SK-N-SH (cell line): ENCODE results near the gene TLE1. TPM values are rescaled to one million over a fixed set of nuclear protein-coding genes. Genes with fewer than 3 reads are reported as not detected.

ENCODE experiments used
- CTCF ChIA-PET: fragments of 300-600, 350-600 bp; formaldehyde crosslinking; extraction: SDS; loops from one replicate; lab custom pipeline; 2021; lab: Yijun Ruan, JAX
- POLR2A ChIA-PET: fragments of 350-600 bp; sonication (Branson Sonifier 250); formaldehyde crosslinking; extraction: SDS; loops from one replicate; lab custom pipeline; 2020; ENCODE audit warnings: antibody characterized with exemption, inconsistent platforms; lab: Yijun Ruan, JAX
- DNase-seq: peaks from one replicate; pipeline ENCODE4 v3.0.0; 2012
- H2AFZ ChIP-seq: fragments of 200-600 bp; sonication (generic); 2 replicates; pipeline ENCODE4 v1.8.1; 2016; ENCODE audit warnings: antibody characterized with exemption, mild to moderate bottlenecking, low read depth
- H3F3A ChIP-seq: fragments of 200-600 bp; sonication (generic); replicated peaks from 2 replicates; pipeline ENCODE3; 2016; ENCODE audit warnings: antibody characterized with exemption, mild to moderate bottlenecking; ENCODE audit not compliant: insufficient read depth
- H3K27ac ChIP-seq, 2 experiments: fragments of 200-500 bp in 1 of 2; fragments of 200-600 bp in 1 of 2; sonication (Bioruptor generic) in 1 of 2; sonication (generic), shearing (Covaris generic) in 1 of 2; 2 replicates each; pipeline versions ENCODE4 v1.5.1 to v1.6.1; 2014 to 2016; ENCODE audit warnings: low read depth in 2 of 2, inconsistent platforms in 1 of 2, low read length in 1 of 2, mild to moderate bottlenecking in 1 of 2, mixed read lengths in 1 of 2
- H3K27me3 ChIP-seq: fragments of 200-600 bp; sonication (generic), shearing (Covaris generic); 2 replicates; pipeline ENCODE4 v1.6.1; 2016; ENCODE audit warnings: mixed run types; ENCODE audit not compliant: insufficient read depth
- H3K36me3 ChIP-seq, 2 experiments: fragments of 200-500 bp in 1 of 2; fragments of 200-600 bp in 1 of 2; sonication (Bioruptor generic) in 1 of 2; sonication (generic) in 1 of 2; replicated peaks in 1 of 2; 2 replicates each; pipeline versions ENCODE3 to v1.5.1; 2014 to 2016; ENCODE audit warnings: low read length in 1 of 2, mild to moderate bottlenecking in 1 of 2; ENCODE audit not compliant: insufficient read depth in 2 of 2, control insufficient read depth in 1 of 2
- H3K4me1 ChIP-seq, 2 experiments: fragments of 200-500 bp in 1 of 2; fragments of 200-600 bp in 1 of 2; sonication (Bioruptor generic) in 1 of 2; sonication (generic), shearing (Covaris generic) in 1 of 2; 2 replicates each; pipeline versions ENCODE4 v1.5.1 to v1.6.1; 2014 to 2016; ENCODE audit warnings: low read depth in 1 of 2, low read length in 1 of 2, mixed run types in 1 of 2; ENCODE audit not compliant: insufficient read depth in 2 of 2, control insufficient read depth in 1 of 2
- H3K4me2 ChIP-seq: fragments of 200-600 bp; sonication (generic), shearing (Covaris generic); 2 replicates; pipeline ENCODE4 v1.6.1; 2017; ENCODE audit warnings: mixed run types
- H3K4me3 ChIP-seq, 2 experiments: fragments of 200-500 bp in 1 of 2; fragments of 200-600 bp in 1 of 2; sonication (Bioruptor generic) in 1 of 2; sonication (generic), shearing (Covaris generic) in 1 of 2; 2 replicates each; pipeline versions ENCODE4 v1.5.1 to v1.8.1; 2014 to 2016; ENCODE audit warnings: low read depth in 2 of 2, inconsistent platforms in 1 of 2, low read length in 1 of 2, mild to moderate bottlenecking in 1 of 2, mixed read lengths in 1 of 2, moderate library complexity in 1 of 2
- H3K79me2 ChIP-seq: fragments of 200-600 bp; sonication (generic); 2 replicates; pipeline ENCODE4 v1.8.1; 2017; ENCODE audit warnings: mild to moderate bottlenecking; ENCODE audit not compliant: insufficient read depth
- H3K9ac ChIP-seq: fragments of 200-600 bp; sonication (generic); 2 replicates; pipeline ENCODE4 v1.6.1; 2017; ENCODE audit warnings: mixed run types
- H3K9me2 ChIP-seq: fragments of 200-600 bp; sonication (generic); 2 replicates; pipeline ENCODE4 v1.6.1; 2017; ENCODE audit warnings: mixed run types
- H3K9me3 ChIP-seq: fragments of 200-600 bp; sonication (generic); 2 replicates; pipeline ENCODE4 v1.6.1; 2017; ENCODE audit warnings: mixed run types, mild to moderate bottlenecking, moderate library complexity
- H4K20me1 ChIP-seq: fragments of 200-600 bp; sonication (generic); 2 replicates; pipeline ENCODE4 v1.6.1; 2017; ENCODE audit warnings: mild to moderate bottlenecking, mixed run types; ENCODE audit not compliant: insufficient read depth
- FOSL2 ChIP-seq: IDR thresholded peaks from 2 replicates; pipeline ENCODE4 v1.4.0; 2012; ENCODE audit warnings: low read depth, mild to moderate bottlenecking, moderate library complexity, borderline replicate concordance
- FOXJ3 ChIP-seq: sonication (generic); formaldehyde crosslinking; IDR thresholded peaks from 2 replicates; pipeline ENCODE4 v1.5.1; 2020; ENCODE audit warnings: mild to moderate bottlenecking, missing genetic modification reagents
- GATA2 ChIP-seq: sonication (generic); formaldehyde crosslinking; IDR thresholded peaks from 2 replicates; pipeline ENCODE4 v1.5.0; 2020; ENCODE audit warnings: mild to moderate bottlenecking, missing genetic modification reagents
- JUND ChIP-seq: IDR thresholded peaks from 2 replicates; pipeline ENCODE4 v1.4.0; 2012
- MXI1 ChIP-seq: IDR thresholded peaks from 2 replicates; pipeline ENCODE4 v1.6.1; 2012; ENCODE audit warnings: mild to moderate bottlenecking, low read depth, low read length, improper control_type of control experiment
- NFIC ChIP-seq: IDR thresholded peaks from 2 replicates; pipeline ENCODE4 v1.4.0; 2012; ENCODE audit warnings: borderline replicate concordance
- POLR2AphosphoS5 ChIP-seq: IDR thresholded peaks from 2 replicates; pipeline ENCODE4 v1.6.1; 2012; ENCODE audit warnings: low read depth, low read length
- RAD21 ChIP-seq: IDR thresholded peaks from 2 replicates; pipeline ENCODE4 v1.6.1; 2012; ENCODE audit warnings: mild to moderate bottlenecking, low read length
- RCOR1 ChIP-seq: fragments of 150-350 bp; IDR thresholded peaks from 2 replicates; pipeline ENCODE4 v1.6.1; 2017; ENCODE audit warnings: antibody characterized with exemption, low read length
- RXRA ChIP-seq: IDR thresholded peaks from 2 replicates; pipeline ENCODE4 v1.4.0; 2012; ENCODE audit warnings: low read depth, mild to moderate bottlenecking, borderline replicate concordance
- SIN3A ChIP-seq: IDR thresholded peaks from 2 replicates; pipeline ENCODE4 v1.6.1; 2012; ENCODE audit warnings: low read depth, mild to moderate bottlenecking, low read length, moderate library complexity, borderline replicate concordance
- SMC3 ChIP-seq: IDR thresholded peaks from 2 replicates; pipeline ENCODE4 v1.6.1; 2012; ENCODE audit warnings: low read depth, low read length, improper control_type of control experiment
- TCF12 ChIP-seq: IDR thresholded peaks from 2 replicates; pipeline ENCODE4 v1.4.0; 2012
- WGBS: methylation state at CpG from one replicate; pipeline ENCODE4 v1.1.6; 2017; ENCODE audit warnings: low lambda C conversion rate; 5-methylcytosine and 5-hydroxymethylcytosine counted together
- polyA plus RNA-seq, 3 experiments: library from polyadenylated mRNA; depleted of rRNA; stranded (reverse); fragments of >200 nt; gene quantifications; 2 replicates each; pipeline ENCODE4 v1.2.3, GENCODE V29; 2012
- TF ChIP-seq, protein P1 (sequence below): IDR thresholded peaks from 2 replicates; pipeline ENCODE4 v1.4.0; 2012; ENCODE audit warnings: low read depth, borderline replicate concordance
- TF ChIP-seq, protein P2 (sequence below): fragments of 150-350 bp; IDR thresholded peaks from 2 replicates; pipeline ENCODE4 v1.6.1; 2017; ENCODE audit warnings: antibody characterized with exemption, low read length, low read depth, borderline replicate concordance
- TF ChIP-seq, protein P3 (sequence below): fragments of 200-600 bp; sonication (generic); IDR thresholded peaks from 2 replicates; pipeline ENCODE4 v1.6.1; 2017; ENCODE audit warnings: antibody characterized with exemption, mild to moderate bottlenecking, moderate library complexity
- TF ChIP-seq, protein P4 (sequence below): IDR thresholded peaks from 2 replicates; pipeline ENCODE4; 2012

TLE1 gene
- polyA plus RNA-seq, 1 of the 3 experiments (the other 2 are of a cell fraction), result 33.0 TPM

DNA sequence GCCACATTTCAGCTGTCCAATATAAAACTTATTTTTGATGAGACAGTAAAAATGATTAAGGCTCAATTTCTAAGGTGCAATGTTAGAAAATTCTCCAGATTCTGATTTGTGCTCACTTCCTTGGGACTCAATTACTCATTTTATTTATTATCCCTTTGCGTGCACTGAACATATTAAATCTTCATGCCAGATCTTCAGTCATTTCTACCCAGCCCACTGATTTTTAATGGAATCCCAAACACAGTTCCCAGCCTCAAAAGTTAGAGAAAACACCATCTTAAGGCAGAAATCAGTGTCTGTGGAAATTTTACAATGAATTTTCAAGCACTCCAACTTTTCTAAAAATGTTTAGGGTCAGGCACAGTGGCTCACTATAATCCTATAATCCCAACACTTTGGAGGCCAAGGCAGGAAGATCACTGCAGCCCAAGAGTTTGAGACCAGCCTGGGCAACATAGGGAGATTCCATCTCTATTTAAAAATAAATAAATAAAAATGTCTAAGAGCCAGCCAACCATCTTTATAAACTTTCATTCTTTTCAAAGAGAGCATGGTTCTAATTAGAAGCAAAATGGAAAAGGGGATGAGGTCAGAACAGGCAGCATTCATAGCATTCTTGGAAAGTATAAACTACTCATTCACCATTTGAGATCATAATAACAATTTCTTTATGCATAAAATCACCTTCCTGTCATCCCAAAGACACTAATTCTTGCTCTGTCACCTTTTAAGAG lies 53.7 kb downstream of the TLE1 start (continued):
- TF ChIP-seq, protein P1, sequence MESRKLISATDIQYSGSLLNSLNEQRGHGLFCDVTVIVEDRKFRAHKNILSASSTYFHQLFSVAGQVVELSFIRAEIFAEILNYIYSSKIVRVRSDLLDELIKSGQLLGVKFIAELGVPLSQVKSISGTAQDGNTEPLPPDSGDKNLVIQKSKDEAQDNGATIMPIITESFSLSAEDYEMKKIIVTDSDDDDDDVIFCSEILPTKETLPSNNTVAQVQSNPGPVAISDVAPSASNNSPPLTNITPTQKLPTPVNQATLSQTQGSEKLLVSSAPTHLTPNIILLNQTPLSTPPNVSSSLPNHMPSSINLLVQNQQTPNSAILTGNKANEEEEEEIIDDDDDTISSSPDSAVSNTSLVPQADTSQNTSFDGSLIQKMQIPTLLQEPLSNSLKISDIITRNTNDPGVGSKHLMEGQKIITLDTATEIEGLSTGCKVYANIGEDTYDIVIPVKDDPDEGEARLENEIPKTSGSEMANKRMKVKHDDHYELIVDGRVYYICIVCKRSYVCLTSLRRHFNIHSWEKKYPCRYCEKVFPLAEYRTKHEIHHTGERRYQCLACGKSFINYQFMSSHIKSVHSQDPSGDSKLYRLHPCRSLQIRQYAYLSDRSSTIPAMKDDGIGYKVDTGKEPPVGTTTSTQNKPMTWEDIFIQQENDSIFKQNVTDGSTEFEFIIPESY, result no peak
- 0 out of 2 replicates have a peak, but pooled peaks have one; percentile 16 for TF ChIP-seq RXRA
- TF ChIP-seq, protein P2, sequence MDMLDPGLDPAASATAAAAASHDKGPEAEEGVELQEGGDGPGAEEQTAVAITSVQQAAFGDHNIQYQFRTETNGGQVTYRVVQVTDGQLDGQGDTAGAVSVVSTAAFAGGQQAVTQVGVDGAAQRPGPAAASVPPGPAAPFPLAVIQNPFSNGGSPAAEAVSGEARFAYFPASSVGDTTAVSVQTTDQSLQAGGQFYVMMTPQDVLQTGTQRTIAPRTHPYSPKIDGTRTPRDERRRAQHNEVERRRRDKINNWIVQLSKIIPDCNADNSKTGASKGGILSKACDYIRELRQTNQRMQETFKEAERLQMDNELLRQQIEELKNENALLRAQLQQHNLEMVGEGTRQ, result no peak
- TF ChIP-seq SMC3, result no peak
- TF ChIP-seq FOXJ3 (CRISPR knock-in tag), result no peak
- TF ChIP-seq RCOR1, result no peak
- no peak for TF ChIP-seq SIN3A

DNA sequence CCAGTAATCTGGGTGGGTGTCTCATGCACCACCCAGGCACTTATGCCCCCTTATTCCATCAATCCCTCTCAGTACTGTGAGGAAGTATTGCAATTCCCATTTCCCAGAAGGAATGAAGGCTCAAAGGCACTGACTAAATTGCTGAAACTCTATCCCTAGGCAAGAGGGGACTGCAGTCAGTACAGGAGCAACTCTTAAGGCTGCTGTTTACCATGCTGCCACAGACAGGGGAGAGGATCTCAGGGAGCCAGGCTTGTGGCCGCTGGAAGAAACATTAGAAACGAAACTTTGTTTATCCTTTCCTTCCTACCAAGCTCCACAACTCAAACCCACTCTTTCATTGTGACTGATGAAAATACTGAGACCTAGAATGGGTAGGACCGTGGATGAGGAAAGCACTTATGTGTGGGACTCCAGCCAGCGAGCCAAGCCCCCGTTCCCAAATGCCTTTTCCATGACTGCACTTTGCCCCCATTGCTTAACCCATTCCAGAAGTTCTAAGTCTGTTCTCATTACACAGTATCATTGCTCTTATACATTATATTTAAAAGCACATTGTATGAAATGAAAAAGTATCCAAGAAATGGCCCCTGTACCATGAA lies 54.3 kb downstream of the TLE1 start:
- Histone ChIP-seq H2AFZ (no peak overlapping the region), H3K79me2 (peaks cover 4% of the 10 kb centered on the region; the same call in 1 of the 2 replicates), H3K9me3 (no peaks in the 10 kb centered on the region), H3K4me2 (no peak overlapping the region), H3K27ac (peak overlapping the region; percentile 41 to 68; a peak in 2 of 4 replicates), H3K36me3 (peaks cover 2 to 4% of the 10 kb centered on the region in 2 experiments), H3K4me1 (peaks cover 2 to 14% of the 10 kb centered on the region in 2 experiments; a peak in 2 of 4 replicates), H3K4me3 (no peak overlapping the region), H3K9ac (no peak overlapping the region), H3K27me3 (no peaks in the 10 kb centered on the region), H3F3A (peaks cover 17% of the 10 kb centered on the region), H3K9me2 (no peaks in the 10 kb centered on the region), H4K20me1 (no peaks in the 10 kb centered on the region)
- TF ChIP-seq JUND (no peak), POLR2AphosphoS5 (no peak), RAD21 (no peak), GATA2 (CRISPR knock-in tag) (no peak), NFIC (0 out of 2 replicates have a peak, but pooled peaks have one; percentile 19), FOSL2 (0 out of 2 replicates have a peak, but pooled peaks have one; percentile 10), MXI1 (no peak), TCF12 (0 out of 2 replicates have a peak, but pooled peaks have one; percentile 37)
- TF ChIP-seq, protein P3, sequence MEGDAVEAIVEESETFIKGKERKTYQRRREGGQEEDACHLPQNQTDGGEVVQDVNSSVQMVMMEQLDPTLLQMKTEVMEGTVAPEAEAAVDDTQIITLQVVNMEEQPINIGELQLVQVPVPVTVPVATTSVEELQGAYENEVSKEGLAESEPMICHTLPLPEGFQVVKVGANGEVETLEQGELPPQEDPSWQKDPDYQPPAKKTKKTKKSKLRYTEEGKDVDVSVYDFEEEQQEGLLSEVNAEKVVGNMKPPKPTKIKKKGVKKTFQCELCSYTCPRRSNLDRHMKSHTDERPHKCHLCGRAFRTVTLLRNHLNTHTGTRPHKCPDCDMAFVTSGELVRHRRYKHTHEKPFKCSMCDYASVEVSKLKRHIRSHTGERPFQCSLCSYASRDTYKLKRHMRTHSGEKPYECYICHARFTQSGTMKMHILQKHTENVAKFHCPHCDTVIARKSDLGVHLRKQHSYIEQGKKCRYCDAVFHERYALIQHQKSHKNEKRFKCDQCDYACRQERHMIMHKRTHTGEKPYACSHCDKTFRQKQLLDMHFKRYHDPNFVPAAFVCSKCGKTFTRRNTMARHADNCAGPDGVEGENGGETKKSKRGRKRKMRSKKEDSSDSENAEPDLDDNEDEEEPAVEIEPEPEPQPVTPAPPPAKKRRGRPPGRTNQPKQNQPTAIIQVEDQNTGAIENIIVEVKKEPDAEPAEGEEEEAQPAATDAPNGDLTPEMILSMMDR, result no peak
- TF ChIP-seq, protein P4, sequence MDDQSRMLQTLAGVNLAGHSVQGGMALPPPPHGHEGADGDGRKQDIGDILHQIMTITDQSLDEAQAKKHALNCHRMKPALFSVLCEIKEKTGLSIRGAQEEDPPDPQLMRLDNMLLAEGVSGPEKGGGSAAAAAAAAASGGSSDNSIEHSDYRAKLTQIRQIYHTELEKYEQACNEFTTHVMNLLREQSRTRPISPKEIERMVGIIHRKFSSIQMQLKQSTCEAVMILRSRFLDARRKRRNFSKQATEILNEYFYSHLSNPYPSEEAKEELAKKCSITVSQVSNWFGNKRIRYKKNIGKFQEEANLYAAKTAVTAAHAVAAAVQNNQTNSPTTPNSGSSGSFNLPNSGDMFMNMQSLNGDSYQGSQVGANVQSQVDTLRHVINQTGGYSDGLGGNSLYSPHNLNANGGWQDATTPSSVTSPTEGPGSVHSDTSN, result no peak
- DNase-seq, result no peak
- CTCF ChIA-PET, result no interaction called here
- WGBS, result 59% methylated on average over 5 of the region's 5 CpGs
- POLR2A ChIA-PET, result no interaction called here
